ENCODE results near the gene MYO18A.

MYO18A gene

DNA sequence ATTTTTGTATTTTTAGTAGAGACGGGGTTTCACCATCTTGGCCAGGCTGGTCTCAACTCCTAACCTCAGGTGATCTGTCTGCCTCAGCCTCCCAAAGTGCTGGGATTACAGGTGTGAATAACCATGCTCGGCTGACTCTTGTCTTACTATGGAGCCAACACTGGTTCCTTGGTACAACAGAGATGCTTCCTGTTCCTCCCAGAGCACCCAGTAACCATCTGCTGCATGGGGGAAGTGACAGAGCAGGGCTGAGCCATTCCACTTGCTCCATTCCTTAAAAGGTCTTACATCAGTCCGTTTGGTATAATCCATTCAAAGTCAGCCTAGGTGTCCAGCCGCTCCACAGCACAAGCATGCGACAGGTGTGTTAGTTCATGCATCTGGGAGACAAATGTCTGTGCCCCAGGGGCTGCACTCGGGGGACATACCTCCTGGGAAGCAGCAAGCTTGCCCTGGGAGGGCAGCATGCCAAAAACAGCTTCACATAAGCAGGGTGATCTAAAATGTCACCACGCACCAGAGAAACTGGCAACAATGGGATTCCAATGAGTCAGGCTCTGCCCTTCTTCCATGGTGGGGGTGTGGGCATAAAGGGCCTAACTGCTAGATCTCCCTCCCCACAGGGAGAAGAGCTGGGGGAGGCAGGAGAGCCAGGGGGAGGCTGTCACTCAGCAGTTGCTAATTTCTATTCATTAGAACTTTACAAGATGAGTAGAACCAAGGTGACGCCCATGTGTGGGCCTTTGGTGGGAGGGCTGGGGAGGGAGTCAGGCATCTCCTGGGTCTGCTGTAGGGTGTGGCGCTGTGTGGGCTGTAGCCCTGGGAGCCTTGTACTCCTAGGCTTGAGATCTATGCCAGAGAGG is 101.8 kb downstream of the MYO18A start:
- no peak for DNase-seq (ENCODE audit: low spot score)

DNA sequence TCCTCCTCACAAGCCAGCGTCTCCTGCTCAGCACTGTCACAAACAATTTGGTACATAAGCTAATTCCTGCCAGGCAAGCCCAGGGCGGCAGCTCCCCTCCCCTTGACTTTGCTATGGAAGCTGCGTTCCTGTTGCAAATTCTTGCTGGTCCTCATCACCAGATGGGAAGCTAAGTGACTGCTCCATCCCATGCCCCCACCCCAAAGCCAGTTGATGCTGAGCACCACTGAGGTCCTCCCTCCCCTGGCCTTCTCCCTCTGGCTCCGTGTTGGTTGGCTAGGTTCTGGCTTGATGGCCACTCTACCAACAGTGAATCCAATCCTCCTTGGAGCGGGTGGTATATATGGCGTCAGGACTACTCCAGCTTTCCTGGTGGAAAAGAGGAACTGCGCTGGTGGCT is 102.9 kb downstream of the MYO18A start:
- DNase-seq (ENCODE audit: low spot score): no peak

DNA sequence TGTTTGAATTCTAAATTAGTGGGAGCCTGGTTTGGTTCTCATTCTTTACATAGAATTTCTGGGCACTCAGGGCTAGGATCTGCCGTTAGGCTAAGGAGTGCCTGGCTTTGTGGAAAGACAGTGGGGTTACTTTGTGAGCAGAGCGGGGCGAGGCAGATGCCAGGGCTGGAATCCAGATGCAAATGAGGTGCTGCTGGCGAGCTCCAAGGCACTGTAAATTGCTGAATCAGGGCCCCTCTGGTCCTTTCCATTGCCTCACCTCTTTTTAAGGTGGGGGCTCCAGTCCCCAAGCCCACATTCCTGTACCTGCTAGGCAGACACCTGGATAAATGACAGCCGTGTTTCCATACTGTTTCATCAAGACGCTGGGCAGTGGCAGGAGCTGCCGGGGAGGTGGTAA is 103.5 kb downstream of the MYO18A start:
- no peak for DNase-seq (ENCODE audit: low spot score)

DNA sequence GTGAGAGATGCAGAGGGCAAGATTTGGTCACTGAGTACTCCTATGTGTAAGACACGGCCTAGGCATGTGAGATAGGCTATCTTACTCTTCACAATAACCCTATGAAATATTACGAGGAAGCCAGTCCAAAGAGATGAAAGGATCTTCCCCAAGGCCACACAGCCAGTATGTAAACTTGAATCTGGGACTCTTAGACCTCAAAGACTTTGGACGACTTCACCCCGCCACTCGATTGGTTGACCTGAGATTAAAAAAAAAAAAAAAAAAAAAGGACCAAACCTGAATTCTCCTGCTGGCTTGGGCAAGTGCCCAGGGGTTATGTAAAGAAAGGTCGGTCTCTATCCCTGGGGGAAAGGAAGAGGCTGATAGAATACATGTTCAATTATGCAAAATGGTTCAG is 104.1 kb downstream of the MYO18A start:
- DNase-seq (ENCODE audit: low spot score): no peak

DNA sequence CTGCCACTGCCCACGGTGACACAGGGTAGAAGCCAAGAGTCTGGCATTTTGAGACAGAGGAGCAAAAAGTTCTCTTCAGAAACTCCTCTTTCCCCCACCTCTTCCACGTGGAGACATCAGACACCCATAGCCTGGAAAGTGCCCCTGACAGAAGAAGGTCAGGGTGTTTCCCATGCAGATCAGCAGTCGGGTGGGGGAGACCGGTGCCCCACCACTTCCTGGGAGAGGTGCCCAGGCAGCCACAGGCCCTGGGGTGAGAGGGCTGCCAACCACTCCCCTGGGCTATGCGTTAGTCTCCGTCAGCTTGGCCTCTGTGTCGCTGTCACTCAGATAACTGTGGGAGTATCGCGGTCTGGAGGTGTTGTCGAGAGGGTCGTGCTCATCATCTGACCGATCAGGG is 105.7 kb downstream of the MYO18A start:
- no peak for DNase-seq (ENCODE audit: low spot score)

DNA sequence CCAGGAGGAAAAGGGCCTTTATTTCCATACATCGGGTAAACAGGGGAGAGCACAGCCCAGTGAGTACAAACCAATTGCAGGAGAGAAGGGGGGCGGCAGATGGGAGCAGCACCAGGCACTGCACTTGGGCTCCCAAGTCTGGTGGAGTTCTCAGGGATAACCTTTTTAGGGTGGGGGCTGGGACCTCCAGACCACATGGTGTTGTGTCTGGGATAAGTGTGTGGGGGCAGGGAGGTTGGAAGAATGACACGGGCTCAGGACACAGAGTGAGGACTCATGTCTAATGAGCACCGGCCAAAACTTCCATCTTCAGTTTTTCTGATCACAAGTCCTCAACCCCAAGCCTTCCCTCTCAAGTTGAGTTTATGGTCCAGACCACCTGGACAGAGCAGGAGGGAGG is 106.7 kb downstream of the MYO18A start:
- no peak for DNase-seq (ENCODE audit: low spot score)

DNA sequence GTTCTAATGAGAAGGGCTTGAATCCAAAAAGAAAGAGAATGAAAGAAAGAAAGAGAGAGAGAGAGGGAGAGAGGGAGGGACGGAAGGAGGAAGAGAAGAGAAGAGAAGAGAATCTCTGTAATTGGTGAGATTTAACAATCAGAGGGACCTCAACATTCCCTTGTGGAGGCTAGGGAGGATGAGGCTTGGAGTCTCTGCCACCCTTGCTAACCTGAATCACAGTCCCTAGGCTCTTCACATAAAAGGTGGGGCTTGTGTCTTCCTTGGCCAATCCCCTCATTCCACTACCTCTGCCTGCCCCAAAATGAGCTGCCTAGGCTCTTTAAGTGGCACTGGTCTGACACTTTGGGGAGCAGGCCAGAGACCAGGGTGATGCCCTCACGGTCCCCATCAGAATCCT is 107.2 kb downstream of the MYO18A start:
- no peak for DNase-seq (ENCODE audit: low spot score)

DNA sequence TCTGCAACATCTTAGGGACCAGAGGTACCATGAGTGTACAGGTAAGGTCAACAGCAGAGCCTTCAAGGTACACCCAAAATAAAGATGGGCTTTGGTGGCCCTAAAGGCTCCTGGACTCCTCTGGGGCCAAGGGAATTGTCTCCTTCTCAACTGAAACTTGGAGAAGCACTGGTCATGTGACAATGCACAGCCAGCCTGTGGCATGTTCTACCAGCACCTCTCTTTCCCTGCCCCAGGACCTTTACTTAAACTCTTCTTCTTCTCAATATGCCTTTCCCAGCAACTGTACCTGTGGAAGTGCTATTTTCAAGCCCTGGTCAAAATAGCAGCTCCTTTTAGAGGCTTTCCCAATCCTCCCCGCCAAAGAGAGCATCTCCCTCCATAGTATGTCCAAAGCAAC is 108.9 kb downstream of the MYO18A start:
- DNase-seq (ENCODE audit: low spot score): no peak

DNA sequence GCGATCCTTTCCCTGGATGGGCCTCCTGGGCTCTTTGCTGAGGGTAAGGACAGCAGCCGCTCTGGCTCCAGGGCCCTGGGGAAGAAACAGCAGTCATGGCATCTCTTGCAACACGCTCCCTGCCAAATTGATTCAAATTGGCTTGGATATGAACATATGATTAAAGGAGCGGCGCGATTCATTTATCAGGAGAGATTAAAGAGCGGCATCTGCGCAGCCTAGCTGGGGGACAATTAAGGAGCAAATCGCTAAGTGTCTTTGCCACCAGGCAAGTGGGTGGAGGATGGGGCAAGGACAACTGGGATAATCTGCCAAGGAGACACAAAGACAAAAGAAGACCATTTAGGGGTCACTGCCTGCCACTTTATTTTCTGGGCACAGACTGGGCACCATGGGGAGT is 109.4 kb downstream of the MYO18A start:
- no peak for DNase-seq (ENCODE audit: low spot score)

DNA sequence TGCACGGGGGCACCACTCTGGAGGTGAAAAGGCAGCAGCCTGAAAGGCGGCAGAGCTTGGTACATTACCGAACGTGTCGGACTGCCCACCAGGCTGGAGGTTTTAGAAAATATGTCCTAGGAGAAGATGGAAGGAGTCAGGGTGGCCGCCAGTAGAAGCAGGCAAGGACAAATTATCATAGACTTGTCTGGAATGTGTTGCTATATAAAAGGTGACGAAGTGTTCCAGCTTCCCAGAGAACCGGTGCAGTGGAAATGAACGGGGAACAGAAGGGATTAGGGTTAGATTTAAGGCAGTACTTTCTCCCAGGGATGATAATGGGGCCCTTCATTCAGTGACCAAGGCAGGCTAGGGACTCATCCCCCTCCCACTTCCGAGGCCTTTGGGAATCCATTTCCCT is 109.9 kb downstream of the MYO18A start:
- DNase-seq (ENCODE audit: low spot score): no peak

DNA sequence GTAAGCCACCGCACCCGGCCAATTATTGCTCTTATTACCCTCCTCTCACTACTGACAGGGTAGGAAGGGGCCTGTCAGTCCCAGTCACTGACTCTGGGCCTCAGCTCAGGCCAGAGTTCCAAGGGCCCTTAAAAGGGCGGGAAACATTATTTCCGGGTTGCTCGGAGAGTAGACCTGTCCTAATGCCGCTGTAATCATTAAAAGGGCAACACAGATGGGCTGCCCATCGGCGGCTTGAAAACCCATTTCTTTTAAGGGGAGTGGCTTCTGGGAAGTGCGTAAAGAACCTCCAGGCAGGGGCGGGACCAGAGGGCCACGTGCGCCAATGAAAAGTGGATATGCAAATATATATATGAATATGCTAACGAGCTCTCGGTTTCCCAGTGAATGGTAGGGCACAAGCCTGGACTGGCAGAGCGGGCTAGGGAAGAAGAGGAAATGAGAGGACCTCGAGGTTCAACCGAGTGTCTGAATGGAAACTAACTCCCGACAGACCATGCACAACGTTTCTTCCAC is 110.6 kb downstream of the MYO18A start:
- DNase-seq (ENCODE audit: low spot score): no peak

DNA sequence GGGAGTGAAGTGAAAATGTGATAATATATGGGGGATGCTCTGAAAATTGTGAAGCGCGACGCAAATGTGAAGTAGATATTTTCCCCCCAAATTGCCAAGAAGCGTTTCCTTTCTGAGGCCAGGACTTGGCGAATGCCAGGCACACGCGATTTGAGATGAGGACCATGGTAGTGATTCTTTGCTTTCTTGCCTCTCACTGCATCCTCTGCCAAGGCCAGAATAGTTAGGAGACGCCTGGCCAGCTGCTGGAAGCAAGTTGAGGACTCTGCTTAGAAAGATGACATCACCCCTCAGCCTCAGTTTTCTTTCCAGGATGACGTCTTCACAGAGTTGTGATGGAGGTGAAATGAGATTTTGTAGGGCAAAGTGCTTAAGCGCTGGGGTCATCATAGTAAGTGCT is 111.4 kb downstream of the MYO18A start:
- no peak for DNase-seq (ENCODE audit: low spot score)

DNA sequence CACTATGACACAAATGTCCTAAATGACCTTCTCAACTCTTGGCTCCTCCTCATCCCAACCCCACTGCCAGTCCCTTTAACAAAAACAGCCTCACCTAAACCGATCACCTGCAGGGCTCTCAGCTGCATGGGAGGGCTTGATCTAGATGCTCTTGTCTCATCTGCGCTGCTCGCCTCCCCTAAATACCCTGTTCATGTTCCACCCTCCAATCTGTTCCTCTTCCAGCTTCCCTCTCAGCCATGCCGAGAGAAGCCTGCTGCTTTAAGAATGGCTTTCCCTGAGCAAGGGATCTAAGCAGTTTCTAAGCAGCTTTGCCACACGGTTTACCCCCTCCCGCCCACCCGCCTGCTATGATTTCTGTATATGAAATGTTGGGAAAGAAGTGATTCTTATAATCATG is 113.6 kb downstream of the MYO18A start:
- DNase-seq (ENCODE audit: low spot score): no peak

DNA sequence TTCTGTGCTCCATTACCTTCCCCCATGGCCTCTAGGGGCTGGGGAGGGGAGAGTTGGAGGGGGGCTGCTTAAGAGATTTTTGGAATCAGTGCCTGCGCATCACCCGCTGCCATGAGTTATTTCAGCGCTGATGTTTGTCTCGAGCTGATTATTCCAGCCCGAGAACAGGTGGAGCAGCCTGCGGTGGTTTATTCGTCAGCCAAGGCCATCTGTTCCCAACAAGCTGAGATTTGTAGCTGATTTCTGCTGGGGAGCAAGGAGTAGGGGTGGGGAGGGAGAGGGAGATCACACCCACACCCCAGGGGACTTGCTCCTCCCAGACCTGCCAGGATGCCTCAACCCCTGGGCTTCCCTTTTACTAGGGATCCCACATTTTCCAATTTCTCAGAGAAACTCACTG is 114.2 kb downstream of the MYO18A start:
- no peak for DNase-seq (ENCODE audit: low spot score)

DNA sequence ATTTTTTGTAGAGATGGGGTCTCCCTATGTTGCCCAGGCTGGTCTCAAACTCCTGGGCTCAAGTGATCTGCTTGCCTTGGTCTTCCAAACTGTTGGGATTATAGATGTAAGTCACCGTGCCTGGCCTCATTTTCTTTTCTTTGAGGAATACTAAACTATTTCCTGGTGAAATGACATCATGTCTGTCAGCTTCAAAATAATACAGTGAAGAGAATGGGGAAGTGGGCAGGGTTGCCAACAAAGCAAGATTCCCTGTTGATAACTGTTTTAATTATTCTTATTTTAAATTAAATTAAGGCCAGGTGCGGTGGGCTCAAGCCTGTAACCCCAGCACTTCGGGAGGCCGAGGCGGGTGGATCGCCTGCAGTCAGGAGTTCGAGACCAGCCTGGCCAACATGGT is 116.2 kb downstream of the MYO18A start:
- no peak for DNase-seq (ENCODE audit: low spot score)

DNA sequence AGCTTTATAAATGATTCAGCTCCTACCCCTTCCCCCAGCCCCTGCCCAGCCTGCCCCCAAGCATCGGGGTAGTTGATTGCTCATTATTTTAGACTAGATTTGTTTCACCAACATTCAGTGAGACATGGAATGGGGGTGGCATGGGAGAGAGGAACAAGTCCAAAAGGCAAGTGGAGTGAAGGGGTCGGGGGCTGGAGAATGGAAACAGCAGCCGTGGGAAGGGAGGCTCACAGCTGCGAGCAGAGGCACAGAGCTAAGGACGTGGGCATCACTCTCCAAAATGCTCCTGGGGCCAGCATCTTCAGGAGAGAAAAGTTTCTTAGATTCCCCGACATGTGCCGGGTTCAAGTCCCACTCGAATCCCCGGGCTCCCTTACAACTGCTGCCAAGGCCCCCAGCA is 118.0 kb downstream of the MYO18A start:
- no peak for DNase-seq (ENCODE audit: low spot score)

DNA sequence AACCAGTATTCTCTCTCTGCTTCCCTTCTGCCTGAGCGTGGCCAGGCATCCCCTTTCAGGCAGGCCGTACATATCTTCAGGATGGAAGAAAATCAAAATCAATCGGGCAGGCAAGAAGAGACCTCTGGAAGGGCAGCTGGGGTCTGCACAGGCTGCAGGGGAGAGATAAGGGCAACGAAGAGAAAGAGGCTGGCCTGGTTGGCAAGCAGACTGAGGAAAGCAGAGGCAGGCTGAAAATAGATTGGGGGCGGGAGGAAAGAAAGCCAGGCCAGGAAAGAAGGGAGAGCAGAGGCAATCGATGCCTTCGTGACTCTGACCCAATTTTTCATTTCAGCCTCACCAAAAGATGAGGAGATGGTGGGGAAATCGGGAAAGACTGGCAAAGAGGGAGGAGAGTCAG is 119.2 kb downstream of the MYO18A start:
- no peak for DNase-seq (ENCODE audit: low spot score)

DNA sequence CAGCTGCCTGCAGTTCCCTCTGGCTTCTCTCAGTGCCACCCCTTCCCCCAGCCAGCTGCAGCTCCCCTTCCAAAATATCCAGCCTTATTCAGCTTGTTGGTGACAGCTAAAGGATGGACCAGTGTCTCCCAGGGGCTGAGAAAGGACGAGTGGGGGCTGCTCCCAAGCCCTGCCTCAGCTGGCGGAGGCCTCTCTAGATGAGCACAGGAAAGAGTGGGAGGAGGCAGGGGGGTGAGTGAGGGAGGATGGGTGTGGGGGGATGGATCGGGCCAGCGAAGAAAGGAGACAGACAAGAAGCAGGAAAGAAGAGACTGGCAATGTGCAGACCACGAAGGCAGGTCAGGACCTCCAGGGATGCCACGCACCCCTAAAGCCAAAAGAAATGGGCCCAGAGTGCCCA is 119.7 kb downstream of the MYO18A start:
- DNase-seq (ENCODE audit: low spot score): no peak

DNA sequence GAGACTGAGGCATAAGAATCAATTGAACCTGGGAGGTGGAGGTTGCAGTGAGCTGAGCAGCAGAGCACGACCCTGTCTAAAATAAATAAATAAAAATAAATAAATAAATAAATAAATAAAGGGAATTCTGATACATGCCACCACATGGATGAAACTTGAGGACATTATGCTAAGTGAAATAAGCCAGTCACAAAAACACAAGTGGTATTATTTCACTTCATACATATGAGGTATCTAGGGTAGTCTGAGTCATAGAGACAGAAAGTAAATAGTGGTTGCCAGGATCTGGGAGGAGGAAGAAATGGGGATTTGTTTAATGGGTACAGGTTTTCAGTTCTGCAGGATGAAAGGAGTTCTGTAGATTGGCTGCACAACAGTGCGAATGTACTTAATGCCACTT is 120.9 kb downstream of the MYO18A start:
- DNase-seq (ENCODE audit: low spot score): no peak

DNA sequence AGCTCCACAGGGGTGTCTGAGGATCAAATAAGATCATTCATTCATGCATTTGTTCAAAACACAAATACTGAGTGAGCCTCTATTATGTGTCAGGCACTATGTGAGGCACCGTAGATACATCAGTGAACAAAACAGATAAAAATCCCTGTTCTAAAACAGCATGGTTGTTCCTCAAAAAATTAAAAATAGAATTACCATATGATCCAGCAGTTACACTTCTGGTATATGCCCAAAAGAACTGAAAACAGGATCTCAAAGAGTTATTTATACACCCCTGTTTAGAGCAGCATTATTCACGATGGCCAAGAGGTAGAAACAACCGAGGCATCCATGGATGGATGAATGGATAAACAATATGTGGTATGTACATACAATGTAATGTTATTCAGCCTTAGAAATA is 121.8 kb downstream of the MYO18A start:
- no peak for DNase-seq (ENCODE audit: low spot score)

DNA sequence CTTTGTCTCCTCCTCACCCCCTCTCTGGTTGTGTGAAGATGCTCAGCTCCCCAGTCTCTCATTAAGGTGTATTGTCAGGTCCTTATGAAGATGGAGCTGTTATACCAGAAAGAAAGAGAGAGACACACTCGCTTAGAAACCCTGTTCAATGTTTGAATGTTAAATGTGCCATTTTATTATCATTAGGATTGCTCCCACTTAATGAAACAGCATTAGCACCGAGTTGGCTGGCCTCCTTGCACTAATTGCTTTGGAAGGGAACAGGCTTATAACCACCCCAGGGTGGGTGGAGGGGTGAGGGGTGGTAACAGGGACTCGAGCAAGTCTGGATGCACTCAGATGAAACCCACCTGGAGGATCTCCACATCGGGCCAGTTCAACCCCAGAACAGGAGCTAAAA is 122.8 kb downstream of the MYO18A start:
- no peak for DNase-seq (ENCODE audit: low spot score)

DNA sequence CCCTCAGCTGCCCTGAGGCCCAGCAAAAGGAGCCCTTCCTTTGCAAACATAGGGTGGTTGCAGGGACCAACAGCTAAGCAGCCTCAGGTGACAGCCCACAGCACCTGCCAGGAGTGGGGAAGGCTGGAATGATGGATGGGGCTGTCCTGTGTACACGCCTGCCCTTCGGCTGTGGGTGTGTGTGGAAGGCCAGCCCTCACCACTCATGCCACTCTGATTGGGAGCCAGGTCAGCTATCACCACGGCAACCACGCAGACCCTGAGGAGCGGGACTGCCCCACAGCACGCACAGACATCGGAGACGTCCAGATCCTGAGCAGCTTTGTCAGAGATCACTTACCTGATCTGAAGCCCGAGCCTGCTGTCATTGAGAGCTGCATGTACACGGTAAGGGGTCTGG is 125.4 kb downstream of the MYO18A start:
- DNase-seq (ENCODE audit: low spot score): no peak

DNA sequence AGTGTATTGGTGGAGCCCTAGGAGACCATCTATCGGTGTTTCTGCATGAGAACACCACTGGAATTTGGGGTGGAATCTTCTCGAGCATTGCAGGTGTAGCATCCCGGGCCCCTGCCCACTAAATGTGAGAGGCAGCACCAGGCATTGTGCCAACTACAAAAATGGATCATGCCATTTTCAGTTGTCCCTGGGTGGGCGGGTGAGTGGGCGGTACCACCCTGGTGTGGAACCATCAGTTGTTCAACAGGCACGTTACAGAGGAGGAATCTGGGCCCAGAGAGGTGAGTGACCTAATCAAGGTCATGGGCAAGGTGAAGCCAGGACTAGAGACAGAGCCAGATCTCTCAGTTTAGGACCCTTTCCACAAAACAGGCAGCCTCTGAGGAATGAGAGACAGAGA is 128.5 kb downstream of the MYO18A start:
- no peak for DNase-seq (ENCODE audit: low spot score)

DNA sequence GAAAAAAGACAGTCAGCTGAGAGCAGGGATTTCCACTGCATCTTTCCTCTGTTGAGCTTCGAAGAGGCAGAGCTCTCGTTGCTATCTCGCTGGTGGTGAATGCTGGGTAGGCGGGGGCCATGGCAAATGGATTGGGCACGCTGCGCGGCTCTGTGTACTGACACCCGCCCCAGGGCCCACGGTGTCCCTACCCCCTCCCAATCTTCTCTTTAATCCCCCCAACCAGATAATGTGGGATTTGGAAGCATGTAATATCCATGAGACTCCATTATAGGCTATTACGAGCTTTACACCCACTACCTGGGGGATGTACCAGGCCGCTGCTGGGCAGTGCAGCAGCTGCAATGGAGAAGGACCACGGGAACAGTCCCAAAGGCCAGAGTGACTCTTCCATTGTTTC is 129.0 kb downstream of the MYO18A start:
- DNase-seq (ENCODE audit: low spot score): no peak

All from CD4-positive, alpha-beta T cell treated with Interleukin-15 for 4 hours (primary cell).